GM23338 (cell line): ENCODE results near the gene HMGCL. TPM values are rescaled to one million over a fixed set of nuclear protein-coding genes. Genes with fewer than 3 reads are reported as not detected.
A peak's percentile ranks its signal among the peaks of the same experiment; 100 is the strongest.

Experiments used
- ATAC-seq: fragments of 200-7000 bp; cut with Tn5 transposase; 3 replicates; pipeline ENCODE4 v1.9.1; 2020
- DNase-seq: peaks from one replicate; pipeline ENCODE4 v3.0.0-alpha.2; 2015; ENCODE audit warnings: low spot score
- H2AFZ ChIP-seq: fragments of 200-600 bp; sonication (generic); 2 replicates; pipeline ENCODE4 v1.8.0; 2016; ENCODE audit warnings: antibody characterized with exemption, mild to moderate bottlenecking, moderate library complexity
- H3F3A ChIP-seq: fragments of 200-600 bp; sonication (generic); replicated peaks from 2 replicates; pipeline ENCODE4 v1.8.0; 2017; ENCODE audit warnings: antibody characterized with exemption, mixed run types, low read depth
- H3K27ac ChIP-seq: fragments of 200-600 bp; sonication (generic); 2 replicates; pipeline ENCODE4 v1.6.1; 2016; ENCODE audit warnings: low read depth
- H3K27me3 ChIP-seq: fragments of 200-600 bp; sonication (generic); 2 replicates; pipeline ENCODE4 v1.8.0; 2016; ENCODE audit warnings: mild to moderate bottlenecking, mixed run types, moderate library complexity; ENCODE audit not compliant: insufficient read depth
- H3K36me3 ChIP-seq: fragments of 200-600 bp; sonication (generic); 2 replicates; pipeline ENCODE4 v1.8.0; 2016; ENCODE audit warnings: mild to moderate bottlenecking; ENCODE audit not compliant: insufficient read depth
- H3K4me1 ChIP-seq: fragments of 200-600 bp; sonication (generic); 2 replicates; pipeline ENCODE4 v1.8.0; 2016; ENCODE audit warnings: mild to moderate bottlenecking, moderate library complexity; ENCODE audit not compliant: insufficient read depth
- H3K4me2 ChIP-seq: fragments of 200-600 bp; sonication (generic); 2 replicates; pipeline ENCODE4 v1.7.1; 2017; ENCODE audit warnings: mixed run types
- H3K4me3 ChIP-seq: fragments of 200-600 bp; sonication (generic); 2 replicates; pipeline ENCODE4 v1.6.1; 2016; ENCODE audit warnings: mixed run types
- H3K79me2 ChIP-seq: fragments of 200-600 bp; sonication (generic); replicated peaks from 2 replicates; pipeline ENCODE4 v1.8.0; 2017; ENCODE audit warnings: mild to moderate bottlenecking; ENCODE audit not compliant: insufficient read depth
- H3K9me2 ChIP-seq: fragments of 200-600 bp; sonication (generic); 2 replicates; pipeline ENCODE4 v1.8.0; 2017; ENCODE audit not compliant: insufficient read depth
- H4K20me1 ChIP-seq: fragments of 200-600 bp; sonication (generic); replicated peaks from 2 replicates; pipeline ENCODE4 v1.8.0; 2017; ENCODE audit warnings: mild to moderate bottlenecking; ENCODE audit not compliant: insufficient read depth
- H3K27ac Mint-ChIP-seq: 2 replicates; pipeline ENCODE4 v1.8.0; 2020; ENCODE audit warnings: inconsistent platforms, mild to moderate bottlenecking, moderate library complexity, mixed read lengths
- H3K27me3 Mint-ChIP-seq: 3 replicates; pipeline ENCODE4 v1.8.0; 2022; ENCODE audit warnings: low read depth, mild to moderate bottlenecking, moderate library complexity, mixed read lengths, inconsistent platforms; ENCODE audit not compliant: insufficient read depth, poor library complexity
- H3K36me3 Mint-ChIP-seq: 3 replicates; pipeline ENCODE4 v1.8.0; 2021; ENCODE audit warnings: low read depth, mild to moderate bottlenecking, inconsistent platforms, moderate library complexity, mixed read lengths
- H3K4me1 Mint-ChIP-seq: 3 replicates; pipeline ENCODE4 v1.8.0; 2020; ENCODE audit warnings: mild to moderate bottlenecking, inconsistent platforms, mixed read lengths
- H3K4me3 Mint-ChIP-seq: 3 replicates; pipeline ENCODE4 v1.8.0; 2021; ENCODE audit warnings: moderate library complexity, mild to moderate bottlenecking, inconsistent platforms, mixed read lengths
- H3K9me3 Mint-ChIP-seq: 3 replicates; pipeline ENCODE4 v1.8.0; 2020; ENCODE audit warnings: moderate library complexity, mild to moderate bottlenecking, inconsistent platforms, mixed read lengths
- EZH2 ChIP-seq: fragments of 200-600 bp; sonication (generic); IDR thresholded peaks from one replicate; pipeline ENCODE4 v1.8.0; 2017; ENCODE audit warnings: antibody characterized with exemption, mild to moderate bottlenecking, low read depth; ENCODE audit not compliant: unreplicated experiment
- JUNB ChIP-seq: IDR thresholded peaks from one replicate; pipeline ENCODE4 v1.6.1; 2016; ENCODE audit warnings: antibody characterized with exemption; ENCODE audit not compliant: unreplicated experiment
- POLR2AphosphoS5 ChIP-seq: IDR thresholded peaks from 2 replicates; pipeline ENCODE4 v1.6.1; 2016; ENCODE audit warnings: antibody characterized with exemption, low read depth
- REST ChIP-seq: IDR thresholded peaks from one replicate; pipeline ENCODE4 v1.6.1; 2018; ENCODE audit warnings: antibody characterized with exemption; ENCODE audit not compliant: unreplicated experiment
- STAT1 ChIP-seq: IDR thresholded peaks from one replicate; pipeline ENCODE4 v1.6.1; 2016; ENCODE audit warnings: antibody characterized with exemption; ENCODE audit not compliant: unreplicated experiment
- ZNF114 ChIP-seq: fragments of 250-450 bp; sonication (Bioruptor Pico); IDR thresholded peaks from 2 replicates; pipeline ENCODE4 v1.5.0; 2020; ENCODE audit warnings: mild to moderate bottlenecking, moderate library complexity
- ZNF331 ChIP-seq: fragments of 250-450 bp; sonication (Bioruptor Pico); IDR thresholded peaks from 2 replicates; pipeline ENCODE4 v1.5.0; 2020; ENCODE audit warnings: low read depth, mild to moderate bottlenecking, moderate library complexity
- ZNF462 ChIP-seq: fragments of 250-450 bp; sonication (Bioruptor Pico); IDR thresholded peaks from 2 replicates; pipeline ENCODE4 v1.5.0; 2020; ENCODE audit warnings: mild to moderate bottlenecking, moderate library complexity
- polyA plus RNA-seq: library from polyadenylated mRNA; unstranded; fragments of >200 nt; fragmentation: Nextera tagmentation; extraction: Ambion mirVana; gene quantifications from 2 replicates; pipeline ENCODE4 v1.2.1, GENCODE V29; 2016
- total RNA-seq: library from RNA; depleted of rRNA; stranded (reverse); fragments of >200 nt; shearing (Covaris generic); gene quantifications from 2 replicates; pipeline ENCODE4 v1.2.3, GENCODE V29; 2014
- TF ChIP-seq, protein P1 (sequence below): IDR thresholded peaks from 2 replicates; pipeline ENCODE4 v1.6.1; 2016; ENCODE audit warnings: antibody characterized with exemption
- TF ChIP-seq, protein P2 (sequence below), 2 experiments: fragments of 200-600 bp in 1 of 2; sonication (generic) in 1 of 2; conservative IDR thresholded peaks; 2 replicates each; pipeline versions ENCODE4 v1.5.1 to v1.6.1; 2016 to 2017; ENCODE audit warnings: antibody characterized with exemption in 2 of 2, low read depth in 2 of 2, mild to moderate bottlenecking in 2 of 2, moderate library complexity in 1 of 2

HMGCL gene
- total and polyA plus RNA-seq, 2 experiments from 2014 or later, result 11.6 to 13.7 TPM

DNA sequence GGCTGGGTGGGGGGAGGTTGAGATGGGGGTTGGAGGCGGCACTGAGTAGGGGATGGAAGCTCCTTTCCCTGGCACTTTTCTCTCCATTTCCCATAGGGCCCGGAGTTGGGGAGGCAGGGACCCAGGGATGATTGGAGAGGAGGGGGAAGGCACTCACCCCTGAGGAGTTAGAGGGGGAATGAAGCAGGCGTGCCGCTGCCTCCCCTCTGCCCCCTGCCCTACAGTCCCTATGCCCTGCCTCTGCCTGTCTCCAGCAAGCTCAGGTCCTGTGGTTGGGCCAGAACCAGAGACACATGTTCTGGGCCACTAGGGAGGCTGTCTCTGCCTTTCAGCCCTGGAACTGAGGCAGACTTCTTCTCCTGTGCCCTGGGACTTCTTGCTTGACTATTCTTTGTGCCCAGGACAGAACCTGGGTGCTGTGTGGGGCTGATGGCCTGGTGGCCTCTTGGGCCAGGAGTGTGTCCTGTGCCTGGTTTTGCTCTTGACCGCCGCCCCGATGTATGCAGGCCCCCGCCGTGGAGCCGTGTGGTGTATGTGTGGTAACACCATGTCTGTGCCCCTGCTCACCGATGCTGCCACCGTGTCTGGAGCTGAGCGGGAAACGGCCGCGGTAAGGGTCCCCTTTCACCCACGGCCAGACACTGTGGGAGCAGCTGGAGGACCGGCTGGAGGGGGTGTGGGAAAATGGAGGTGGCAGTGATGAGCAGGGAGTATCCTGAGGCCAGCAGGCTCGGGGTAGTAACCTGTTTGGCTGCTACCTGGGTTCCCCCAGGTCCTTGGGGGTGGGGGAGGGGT lies 32.9 kb downstream of the HMGCL start (continued):
- no peak for TF ChIP-seq JUNB

DNA sequence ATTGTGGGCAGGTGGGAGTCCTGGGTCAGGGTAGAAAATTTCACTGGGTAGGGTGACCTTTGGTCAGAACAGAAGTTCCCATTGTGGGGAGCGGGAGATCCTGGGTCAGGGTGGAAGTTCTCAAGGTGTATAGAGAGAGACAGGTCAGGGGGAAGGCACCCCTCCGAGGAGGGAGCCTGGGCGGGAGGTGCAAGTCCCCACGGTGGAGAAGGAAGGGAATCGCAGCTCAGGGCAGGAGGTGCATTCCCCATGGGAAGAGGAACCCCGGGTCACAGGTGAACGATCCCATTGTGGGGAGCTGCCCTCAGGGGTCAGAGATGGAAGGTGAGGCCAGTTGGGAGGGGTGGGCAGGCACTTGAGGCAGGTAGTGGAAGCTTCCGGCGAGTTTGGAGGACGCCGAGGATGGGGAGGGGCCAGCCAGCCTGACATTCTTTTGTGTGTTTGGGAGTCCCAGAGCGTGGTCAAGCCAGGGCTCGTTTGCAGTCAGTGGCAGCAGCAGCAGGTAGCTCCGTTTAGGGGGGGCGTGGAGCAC lies 33.6 kb downstream of the HMGCL start:
- Mint-ChIP-seq H3K27me3 (peaks cover 11% of the 10 kb centered on the region), H3K27ac (peak overlapping the region; percentile 90), H3K4me1 (peaks cover 15% of the 10 kb centered on the region), H3K36me3 (peaks cover 35% of the 10 kb centered on the region), H3K4me3 (peak overlapping the region; percentile 98), H3K9me3 (no peaks in the 10 kb centered on the region)
- H3K79me2 ChIP-seq, result peaks cover 14% of the 10 kb centered on the region
- peak overlapping the region; percentile 80 for H3K27ac ChIP-seq
- H3K27me3 ChIP-seq, result no peaks in the 10 kb centered on the region
- no peaks in the 10 kb centered on the region for H3K9me2 ChIP-seq
- H3K4me2 ChIP-seq, result peak overlapping the region; percentile 81
- TF ChIP-seq, protein P1, sequence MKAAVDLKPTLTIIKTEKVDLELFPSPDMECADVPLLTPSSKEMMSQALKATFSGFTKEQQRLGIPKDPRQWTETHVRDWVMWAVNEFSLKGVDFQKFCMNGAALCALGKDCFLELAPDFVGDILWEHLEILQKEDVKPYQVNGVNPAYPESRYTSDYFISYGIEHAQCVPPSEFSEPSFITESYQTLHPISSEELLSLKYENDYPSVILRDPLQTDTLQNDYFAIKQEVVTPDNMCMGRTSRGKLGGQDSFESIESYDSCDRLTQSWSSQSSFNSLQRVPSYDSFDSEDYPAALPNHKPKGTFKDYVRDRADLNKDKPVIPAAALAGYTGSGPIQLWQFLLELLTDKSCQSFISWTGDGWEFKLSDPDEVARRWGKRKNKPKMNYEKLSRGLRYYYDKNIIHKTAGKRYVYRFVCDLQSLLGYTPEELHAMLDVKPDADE, result no peak
- TF ChIP-seq ZNF462 (CRISPR knock-in tag) (no peak), REST (no peak), ZNF114 (no peak), EZH2 (no peak), JUNB (no peak), STAT1 (no peak), ZNF331 (CRISPR knock-in tag) (no peak), POLR2AphosphoS5 (no peak; the same call in 1 of the 2 replicates)
- TF ChIP-seq, protein P2, sequence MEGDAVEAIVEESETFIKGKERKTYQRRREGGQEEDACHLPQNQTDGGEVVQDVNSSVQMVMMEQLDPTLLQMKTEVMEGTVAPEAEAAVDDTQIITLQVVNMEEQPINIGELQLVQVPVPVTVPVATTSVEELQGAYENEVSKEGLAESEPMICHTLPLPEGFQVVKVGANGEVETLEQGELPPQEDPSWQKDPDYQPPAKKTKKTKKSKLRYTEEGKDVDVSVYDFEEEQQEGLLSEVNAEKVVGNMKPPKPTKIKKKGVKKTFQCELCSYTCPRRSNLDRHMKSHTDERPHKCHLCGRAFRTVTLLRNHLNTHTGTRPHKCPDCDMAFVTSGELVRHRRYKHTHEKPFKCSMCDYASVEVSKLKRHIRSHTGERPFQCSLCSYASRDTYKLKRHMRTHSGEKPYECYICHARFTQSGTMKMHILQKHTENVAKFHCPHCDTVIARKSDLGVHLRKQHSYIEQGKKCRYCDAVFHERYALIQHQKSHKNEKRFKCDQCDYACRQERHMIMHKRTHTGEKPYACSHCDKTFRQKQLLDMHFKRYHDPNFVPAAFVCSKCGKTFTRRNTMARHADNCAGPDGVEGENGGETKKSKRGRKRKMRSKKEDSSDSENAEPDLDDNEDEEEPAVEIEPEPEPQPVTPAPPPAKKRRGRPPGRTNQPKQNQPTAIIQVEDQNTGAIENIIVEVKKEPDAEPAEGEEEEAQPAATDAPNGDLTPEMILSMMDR (conservative IDR thresholded peaks at IDR 0.05; ENCODE audit: low read depth in 2 of 2), result no peak
- peak overlapping the region; percentile 98 for H3K4me3 ChIP-seq
- H3F3A ChIP-seq, result 0 out of 2 replicates have a peak, but pooled peaks cover 16% of the 10 kb centered on the region
- H2AFZ ChIP-seq, result 0 out of 2 replicates have a peak overlapping the region, but pooled peaks have one; percentile 47
- peak; percentile 59 for ATAC-seq
- no peaks in the 10 kb centered on the region; the same call in 1 of the 2 replicates for H4K20me1 ChIP-seq
- H3K4me1 ChIP-seq, result peaks cover 7% of the 10 kb centered on the region; the same call in 1 of the 2 replicates
- peaks cover 8% of the 10 kb centered on the region; the same call in 1 of the 2 replicates for H3K36me3 ChIP-seq
- DNase-seq, result peak; percentile 79
